GM19193 (cell line): ENCODE results near the gene KNDC1.

Experiments used
- POLR2A ChIP-seq: IDR thresholded peaks from 4 replicates; pipeline ENCODE4 v1.6.1; 2011; ENCODE audit not compliant: insufficient read depth, insufficient read length; ENCODE audit errors: extremely low read depth

KNDC1 gene

GRCh38 chr10:133214468-133215410 lies 54.7 kb downstream of the KNDC1 start:
- no peak for TF ChIP-seq POLR2A

GRCh38 chr10:133215586-133215985 lies 55.6 kb downstream of the KNDC1 start:
- no peak for TF ChIP-seq POLR2A

GRCh38 chr10:133216776-133217175 lies 56.8 kb downstream of the KNDC1 start:
- no peak for TF ChIP-seq POLR2A

- TF ChIP-seq POLR2A = no peak
Observed at GRCh38 chr10:133217800-133218589, 58.0 kb downstream of the KNDC1 start.

GRCh38 chr10:133218891-133219290 lies 58.9 kb downstream of the KNDC1 start:
- no peak for TF ChIP-seq POLR2A

- no peak for TF ChIP-seq POLR2A
Observed at GRCh38 chr10:133219782-133220181, 59.8 kb downstream of the KNDC1 start.

- no peak for TF ChIP-seq POLR2A
Observed at GRCh38 chr10:133221331-133221730, 61.3 kb downstream of the KNDC1 start.

- TF ChIP-seq POLR2A = no peak
Observed at GRCh38 chr10:133224076-133224475, 64.1 kb downstream of the KNDC1 start.

GRCh38 chr10:133224756-133225372 lies 64.8 kb downstream of the KNDC1 start:
- no peak for TF ChIP-seq POLR2A

GRCh38 chr10:133225707-133226191 lies 65.7 kb downstream of the KNDC1 start:
- TF ChIP-seq POLR2A = no peak

GRCh38 chr10:133226251-133226808 lies 66.3 kb downstream of the KNDC1 start:
- TF ChIP-seq POLR2A = no peak

GRCh38 chr10:133227256-133227655 lies 67.2 kb downstream of the KNDC1 start:
- no peak for TF ChIP-seq POLR2A

- no peak for TF ChIP-seq POLR2A
Observed at GRCh38 chr10:133229265-133230043, 69.4 kb downstream of the KNDC1 start.

GRCh38 chr10:133230044-133230361 lies 70.0 kb downstream of the KNDC1 start, which contains the start of gene UTF1:
TSS of gene UTF1 (plus strand) at chr10:133230217. CDS start at chr10:133230289, 72 bp downstream.
- no peak for TF ChIP-seq POLR2A
